Right ventricle myocardium superior (tissue), 1 donor: ENCODE results near the gene CRACDL. TPM values are rescaled to one million over a fixed set of nuclear protein-coding genes. Genes with fewer than 3 reads are reported as not detected.

Experiments
- ATAC-seq: fragments of 200-7000 bp; cut with Tn5 transposase; one replicate; pipeline ENCODE4 v1.9.1; 2020; ENCODE audit warnings: mild to moderate bottlenecking; ENCODE audit not compliant: poor library complexity
- DNase-seq: peaks from one replicate; pipeline ENCODE4 v3.0.0-alpha.2; 2020
- intact Hi-C: fragments of 100-400 bp; cut with DNase I; formaldehyde crosslinking; loops from one replicate; pipeline ENCODE4 v1.11.2; 2022
- total RNA-seq: library from RNA; stranded (reverse); fragmentation: NEBNext Ultra II Directional; extraction: Animal tissue kit (Norgen Biotek cat#: 25700); gene quantifications from one replicate; pipeline ENCODE4 v1.2.1, GENCODE V29; 2021
- donor health status: DM: no; HTN: yes; CAD: no; lungs with severe emphysema.

The CRACDL gene
- total RNA-seq, 1 donor from 2014 or later = 4.4 TPM

DNA sequence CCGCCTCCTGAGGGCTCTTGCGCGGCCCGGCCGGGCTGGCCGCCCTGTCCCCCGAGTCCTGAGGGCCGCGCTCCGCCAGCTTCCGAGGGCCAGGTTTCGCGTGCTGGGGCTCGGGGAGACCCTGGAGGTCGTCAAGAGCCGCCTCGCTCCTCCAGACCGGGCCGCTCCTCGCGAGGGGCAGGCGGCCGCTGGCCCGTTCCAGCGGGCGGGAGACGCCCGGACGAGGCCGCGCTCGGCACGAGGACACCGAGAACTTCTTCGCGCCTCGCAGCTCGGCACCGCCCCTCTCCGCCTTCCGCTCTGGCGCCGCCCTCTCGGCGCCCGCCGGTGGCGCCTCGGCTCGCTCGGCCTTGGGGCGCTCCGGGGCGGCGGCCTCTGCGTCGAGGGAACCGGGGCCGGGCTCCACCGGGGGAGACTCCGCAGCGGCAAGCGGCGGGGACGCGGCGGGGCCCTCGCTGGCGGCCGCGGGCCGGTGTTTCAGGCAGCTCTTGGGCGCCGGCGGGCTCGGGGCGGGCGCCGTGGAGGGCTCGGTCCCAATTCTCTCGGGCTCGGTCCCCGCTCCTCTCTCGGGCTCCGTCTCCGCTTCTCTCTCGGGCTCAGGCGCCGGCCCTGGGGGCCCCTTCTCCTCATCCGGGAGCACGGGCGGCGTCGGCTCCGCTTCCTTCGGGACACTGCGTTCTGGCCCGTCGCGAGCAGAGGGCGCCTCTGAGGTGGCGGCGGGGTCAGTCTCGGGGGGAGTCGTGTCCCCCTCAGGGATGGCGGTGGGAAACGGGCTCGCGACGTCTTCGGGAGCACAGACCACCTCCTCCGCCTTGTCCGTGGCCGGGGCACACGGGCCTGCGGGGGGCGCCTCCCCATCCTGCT lies 113.5 kb downstream of the CRACDL start:
- ATAC-seq = peak; percentile 87
- peak; percentile 80 for DNase-seq
- intact Hi-C loops = loop anchor here (10.0 kb wide), 1 partner anchor 88 kb away; the partner anchor contains the start of gene MGAT4A

DNA sequence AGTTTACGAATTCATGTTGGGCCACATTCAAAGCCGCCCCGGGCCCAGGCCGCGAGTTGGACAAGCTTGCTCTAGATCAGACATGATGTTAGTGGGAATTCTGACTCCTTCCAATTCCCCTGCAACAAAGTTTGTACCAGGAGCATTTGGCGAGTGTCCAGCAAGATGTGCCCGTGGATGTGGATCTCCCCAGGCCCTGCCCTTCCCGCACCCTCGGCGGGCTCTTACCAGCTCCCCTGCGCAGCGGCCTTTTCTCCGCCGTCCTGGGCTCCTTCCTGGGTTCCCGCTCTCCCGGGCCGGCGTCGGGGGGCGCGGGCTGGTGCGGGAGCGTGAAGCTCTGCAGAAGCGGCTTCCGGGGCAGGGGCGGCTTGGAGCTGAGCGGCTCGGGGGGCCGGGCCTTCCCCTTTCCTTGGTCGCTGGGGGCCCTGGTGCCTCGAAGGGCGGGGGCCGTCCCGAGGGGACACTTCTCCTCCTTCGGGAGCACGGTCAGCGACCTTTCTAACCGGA lies 114.3 kb downstream of the CRACDL start:
- ATAC-seq (no peak), DNase-seq (no peak)
- intact Hi-C loops = loop anchor here (10.0 kb wide), 1 partner anchor 87 kb away; the partner anchor contains the start of gene MGAT4A

DNA sequence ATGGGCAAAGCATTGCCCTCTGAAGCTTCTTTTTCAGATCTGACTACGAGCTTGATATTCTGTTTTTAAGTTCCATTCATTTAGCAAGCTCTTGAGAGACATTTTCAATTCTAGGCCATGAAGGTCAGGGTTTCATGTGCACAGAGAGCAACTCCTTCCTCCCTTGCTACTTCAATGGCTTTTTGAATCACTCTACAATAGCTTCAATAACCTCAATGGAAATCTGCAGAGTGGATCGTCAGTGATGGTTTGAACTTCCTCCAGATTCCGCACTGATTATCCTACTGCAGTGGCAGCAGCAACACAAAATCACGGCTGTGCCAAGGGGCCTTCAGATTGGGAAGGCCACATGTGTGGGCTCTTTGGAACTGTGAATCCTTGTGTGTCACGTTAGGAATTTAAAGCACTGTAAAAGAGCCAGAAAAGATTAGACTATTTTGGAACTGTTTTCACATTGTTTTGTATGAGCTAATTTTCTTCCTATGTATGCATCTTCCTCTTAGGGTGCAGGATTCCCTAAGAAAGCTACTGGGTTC lies 116.7 kb downstream of the CRACDL start:
- no peak for DNase-seq
- no peak for ATAC-seq
- intact Hi-C loops = no loop called here

DNA sequence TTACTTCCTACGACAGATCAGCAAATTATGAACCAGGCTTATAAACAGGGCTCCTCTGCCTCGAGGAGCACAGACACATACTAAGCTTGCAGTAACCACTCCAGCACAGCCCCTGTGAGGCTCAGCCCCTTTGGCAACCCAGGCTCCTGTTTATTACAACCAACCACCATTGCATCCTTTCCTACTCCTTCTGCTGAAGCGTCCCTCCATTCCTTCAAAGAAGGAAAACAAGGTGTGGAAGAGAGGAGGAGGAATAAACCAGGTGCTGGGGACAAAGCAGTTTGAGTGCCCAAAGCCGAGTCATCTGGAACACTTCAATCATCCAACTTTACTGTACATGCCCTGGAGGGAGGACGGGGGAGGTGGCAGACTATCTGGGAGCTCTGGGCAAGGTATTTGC lies 117.9 kb downstream of the CRACDL start:
- ATAC-seq (no peak), DNase-seq (no peak)
- intact Hi-C loops = no loop called here

DNA sequence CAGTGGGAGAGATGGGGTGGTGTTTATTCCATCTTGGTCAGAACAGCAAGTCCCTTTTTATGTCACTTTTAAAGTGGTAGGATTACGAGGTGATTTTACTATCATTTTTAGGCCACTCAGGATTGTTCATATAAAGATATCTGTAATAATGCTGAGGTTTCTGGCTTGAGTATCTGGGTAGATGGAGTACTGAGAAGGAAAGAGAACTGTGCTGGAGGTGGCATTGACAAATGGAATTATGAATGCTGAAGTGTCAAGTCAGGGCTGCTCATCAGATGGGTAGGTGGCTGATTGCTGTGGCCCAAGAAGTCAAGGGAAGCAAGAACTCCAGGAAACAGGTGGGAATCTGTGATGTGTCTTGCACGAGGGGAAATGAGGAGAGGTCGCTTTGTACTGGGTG lies 119.7 kb downstream of the CRACDL start:
- intact Hi-C loops = no loop called here
- ATAC-seq = no peak
- DNase-seq = no peak

DNA sequence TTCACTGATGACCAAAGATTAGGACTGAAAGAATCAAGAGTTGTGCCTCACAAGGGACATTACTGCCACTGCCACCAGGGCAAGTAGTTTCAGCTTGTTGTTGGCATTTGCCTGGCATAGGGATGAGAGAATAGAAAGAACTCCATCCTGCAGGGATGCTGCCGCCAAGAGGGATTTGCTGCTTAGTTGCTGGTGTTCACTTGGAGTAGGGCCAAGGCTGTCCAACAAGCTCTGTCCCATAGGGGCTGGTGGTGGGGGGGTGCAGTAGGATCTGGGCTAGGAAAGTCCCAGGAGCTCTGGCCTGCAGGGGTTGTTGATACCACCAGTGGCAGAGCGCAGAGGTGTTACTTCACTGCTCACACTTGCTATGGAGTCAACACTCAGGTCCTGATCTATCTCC lies 120.2 kb downstream of the CRACDL start:
- intact Hi-C loops = no loop called here
- ATAC-seq (no peak), DNase-seq (no peak)

DNA sequence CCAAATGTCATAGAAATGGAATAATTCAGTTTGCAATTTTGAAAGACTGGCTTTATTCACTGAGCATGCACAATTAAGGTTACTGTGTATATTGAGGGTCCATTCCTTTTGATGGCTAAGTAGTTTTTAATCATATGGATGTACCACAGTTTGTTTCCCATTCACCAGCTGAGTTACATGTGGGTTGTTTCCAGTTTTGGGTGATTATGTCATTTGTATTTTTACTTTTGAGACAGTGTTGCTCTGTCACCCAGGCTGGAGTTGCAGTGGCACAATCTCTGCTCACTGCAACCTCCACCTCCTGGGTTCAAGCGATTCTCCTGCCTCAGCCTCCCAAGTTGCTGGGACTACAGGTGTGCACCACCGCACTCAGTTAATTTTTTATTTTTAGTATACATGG lies 124.3 kb downstream of the CRACDL start:
- ATAC-seq (no peak), DNase-seq (no peak)
- intact Hi-C loops = no loop called here

DNA sequence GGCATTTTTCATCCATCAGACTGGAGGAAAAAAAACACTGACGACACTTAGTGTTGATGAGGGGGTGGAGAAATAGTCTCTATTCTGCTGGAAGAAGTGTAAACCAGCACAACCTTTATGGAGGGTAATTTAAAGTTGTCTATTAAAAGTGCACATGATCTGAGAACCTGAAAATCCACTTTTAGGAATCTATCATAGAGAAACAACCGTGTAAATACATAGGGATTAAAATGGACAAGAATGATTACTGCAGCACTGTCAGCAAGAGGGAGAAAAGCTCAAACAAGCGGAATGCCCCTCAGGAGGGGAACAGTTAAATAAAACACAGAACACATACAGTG lies 125.5 kb downstream of the CRACDL start:
- DNase-seq (no peak), ATAC-seq (no peak)
- intact Hi-C loops = no loop called here

DNA sequence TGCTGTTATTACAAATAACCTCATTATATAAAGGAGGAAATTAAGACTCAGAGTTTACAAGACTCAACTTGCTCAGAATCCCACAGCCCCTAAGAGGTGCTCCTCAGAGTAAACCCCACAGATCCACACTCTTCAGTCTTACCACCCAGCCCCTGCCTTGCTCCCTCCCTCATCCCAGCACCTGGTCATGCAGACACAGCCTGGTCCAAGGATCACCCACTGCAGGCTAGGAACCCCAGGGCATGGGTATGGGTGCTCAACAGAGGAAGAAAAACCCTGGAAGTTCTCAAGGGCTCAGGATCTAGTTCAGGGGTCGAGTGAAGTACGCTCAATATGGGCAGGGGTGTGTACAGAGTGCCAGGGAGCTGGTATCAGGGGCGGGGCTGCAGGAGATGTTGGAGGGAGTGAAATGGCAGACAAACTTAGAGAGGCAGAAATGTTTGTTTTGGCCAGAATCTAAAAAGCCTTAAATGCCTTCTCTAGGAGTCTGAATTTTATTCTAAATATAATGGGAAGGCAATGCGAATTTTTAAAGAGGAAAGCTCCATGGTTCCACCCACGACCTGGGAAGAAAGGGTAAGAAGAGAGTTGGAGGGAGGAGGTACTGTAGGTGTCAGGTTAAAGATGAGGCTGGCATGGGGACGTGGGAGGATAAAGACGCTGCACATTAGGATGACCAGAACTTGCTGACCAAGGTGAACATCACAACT lies 126.0 kb downstream of the CRACDL start:
- intact Hi-C loops = no loop called here
- ATAC-seq (no peak), DNase-seq (no peak)

DNA sequence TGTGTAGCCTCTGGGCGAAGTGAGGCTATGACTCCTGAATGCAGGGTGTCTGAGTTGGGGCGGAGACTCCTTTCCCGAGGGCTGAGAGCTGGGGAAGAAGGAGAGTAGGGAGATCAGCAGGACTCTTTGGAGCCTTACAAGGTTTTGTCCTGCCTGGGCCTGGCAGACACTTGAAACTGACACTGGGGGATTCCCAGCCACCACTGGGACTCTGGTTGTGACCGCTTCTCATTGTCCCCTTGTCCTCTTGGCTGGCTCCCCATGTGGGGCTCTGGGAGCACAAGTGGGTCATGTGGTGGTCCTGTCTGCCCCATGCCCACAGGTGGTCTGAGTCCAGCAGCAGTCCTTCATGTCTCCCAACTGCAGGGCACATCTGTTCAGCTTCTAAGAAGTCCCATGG lies 126.9 kb downstream of the CRACDL start:
- ATAC-seq (no peak), DNase-seq (no peak)
- intact Hi-C loops = no loop called here

DNA sequence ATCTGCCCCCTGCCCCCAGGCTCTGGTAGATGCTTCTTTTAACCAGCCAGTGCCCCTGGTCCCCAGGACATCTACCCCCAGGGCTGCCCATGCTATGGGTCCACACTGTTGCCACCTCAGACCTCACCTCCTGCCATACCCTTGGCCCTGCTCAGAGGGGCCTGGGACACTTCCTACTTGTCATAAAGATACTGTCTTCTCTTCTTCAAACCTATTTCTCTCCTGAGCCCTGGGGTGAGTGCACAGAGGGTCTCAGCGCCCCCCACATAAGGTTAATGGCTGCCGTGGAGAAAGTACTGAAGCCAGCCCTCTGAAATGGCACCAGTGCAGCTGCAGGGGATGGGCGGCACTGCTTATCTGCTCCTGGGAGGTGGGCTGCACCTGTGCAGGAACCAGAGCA lies 127.5 kb downstream of the CRACDL start:
- DNase-seq (no peak), ATAC-seq (no peak)
- intact Hi-C loops = no loop called here

DNA sequence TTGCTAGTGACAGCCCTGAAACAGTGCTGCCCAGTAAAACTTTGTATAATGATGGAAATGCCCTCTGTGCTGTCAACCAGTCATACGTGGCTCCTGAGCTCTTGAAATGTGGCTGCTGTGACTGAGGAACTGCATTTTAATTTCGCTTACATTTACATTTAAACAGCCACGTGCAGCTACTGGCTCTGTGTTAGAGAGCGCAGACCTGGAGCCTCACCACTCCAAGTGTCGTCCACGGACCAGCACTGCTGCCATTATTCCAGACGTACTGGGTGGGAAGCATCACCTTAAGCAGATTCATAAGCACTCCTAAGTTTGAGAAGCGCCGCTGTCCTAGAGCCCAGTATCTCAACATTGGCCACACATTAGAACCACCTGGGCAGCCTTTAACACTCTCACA lies 128.1 kb downstream of the CRACDL start:
- intact Hi-C loops = no loop called here
- DNase-seq (no peak), ATAC-seq (no peak)

DNA sequence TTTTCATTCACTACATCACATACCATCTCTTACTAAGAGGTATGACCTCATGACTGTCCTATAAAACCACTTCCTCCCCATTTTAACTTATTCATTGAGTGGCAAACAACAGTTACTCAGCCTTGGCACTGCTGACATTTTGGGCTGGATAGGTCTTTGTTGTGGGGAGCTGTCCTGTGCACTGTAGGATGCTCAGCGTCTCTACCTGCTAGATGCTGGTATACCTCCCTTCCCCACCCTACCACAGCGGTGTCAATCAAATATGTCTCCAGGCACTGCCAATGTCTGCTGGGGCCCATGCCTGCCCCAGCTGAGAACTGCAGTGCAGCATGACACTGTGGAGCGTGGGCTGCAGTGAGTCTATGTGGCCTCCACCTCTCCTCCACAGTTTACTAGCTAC lies 128.8 kb downstream of the CRACDL start:
- no peak for ATAC-seq
- intact Hi-C loops = no loop called here
- no peak for DNase-seq

DNA sequence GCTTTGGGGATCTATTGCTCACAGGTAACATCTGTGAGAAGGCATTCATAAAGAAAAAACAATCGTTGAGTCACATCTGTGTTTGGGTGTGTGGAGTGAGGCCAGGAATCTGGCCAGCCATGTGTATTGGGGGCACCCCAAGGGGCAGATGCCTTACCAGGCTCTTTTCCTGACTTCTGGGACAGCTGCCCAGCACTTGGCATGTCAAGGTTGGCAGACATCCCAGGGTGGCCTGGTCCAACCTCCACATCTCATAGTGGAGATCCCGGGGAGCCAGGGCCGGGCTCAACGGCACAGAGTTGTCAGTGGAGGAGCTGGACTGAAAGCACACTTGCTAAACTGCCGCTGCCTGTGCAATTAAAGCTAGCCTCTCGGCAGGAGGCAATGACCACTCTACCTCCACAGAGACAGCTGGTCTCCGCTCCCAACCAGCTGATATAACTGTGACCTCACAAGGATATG lies 129.8 kb downstream of the CRACDL start:
- ATAC-seq (peak; percentile 94), DNase-seq (peak; percentile 87)
- intact Hi-C loops = no loop called here

DNA sequence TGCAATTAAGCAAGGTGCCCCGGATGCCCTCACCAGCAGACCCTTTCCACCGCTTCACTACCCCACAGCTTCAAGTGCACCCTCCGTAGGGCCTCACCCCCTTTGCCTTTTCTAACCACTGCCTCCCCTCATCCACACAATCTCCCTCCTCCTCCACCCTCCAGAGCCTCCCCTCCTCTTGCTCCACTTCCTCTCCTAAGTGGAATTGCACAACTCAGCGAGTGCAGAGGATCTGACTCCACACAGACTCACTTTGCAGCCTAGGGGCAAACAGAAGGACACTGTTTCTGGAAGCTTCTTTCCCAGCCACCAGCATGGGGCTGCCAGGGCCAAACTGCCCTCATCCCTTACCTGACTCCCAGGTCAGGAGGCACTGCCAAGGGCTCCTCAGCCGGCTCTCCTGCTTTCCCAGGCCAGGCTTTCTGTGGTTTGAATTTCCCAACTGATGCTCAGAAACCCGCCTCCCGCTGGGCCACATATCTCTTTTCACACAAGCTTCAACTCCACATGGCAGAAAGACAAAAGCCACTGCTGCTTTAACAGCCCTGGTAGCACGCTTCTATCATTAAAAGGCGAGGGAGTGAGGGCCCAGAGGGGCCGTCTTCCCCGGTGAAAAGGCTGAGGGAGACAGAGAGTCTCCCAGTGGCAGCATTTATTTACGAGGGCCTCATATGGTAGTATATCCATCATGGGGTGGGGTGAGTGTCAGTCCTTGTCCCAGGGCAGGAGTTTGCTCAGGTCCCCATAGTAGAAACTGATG lies 130.4 kb downstream of the CRACDL start:
- intact Hi-C loops = no loop called here

DNA sequence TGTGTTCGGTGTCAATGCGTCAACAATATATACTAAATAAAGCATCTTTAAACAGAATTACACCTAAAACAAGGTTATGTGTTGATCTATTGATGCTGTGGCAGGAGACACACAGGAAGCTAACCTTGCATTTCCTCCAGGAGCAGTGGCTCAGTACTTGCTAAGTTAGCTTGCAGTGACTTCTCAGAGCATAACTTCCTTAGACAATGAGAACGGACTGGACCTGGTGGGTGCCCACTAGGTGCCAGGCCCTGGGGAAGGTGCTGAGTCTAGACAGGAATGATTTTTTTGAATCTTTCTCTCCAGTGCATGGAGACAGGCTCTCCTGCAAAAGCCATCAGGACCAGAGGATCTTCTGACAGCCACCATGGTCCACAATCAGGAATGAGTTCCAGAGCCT lies 131.3 kb downstream of the CRACDL start:
- intact Hi-C loops = no loop called here
- ATAC-seq = no peak
- no peak for DNase-seq

More for the DNA sequence above, 130.4 kb downstream of the CRACDL start:
- ATAC-seq (peak; percentile 73), DNase-seq (no peak)

DNA sequence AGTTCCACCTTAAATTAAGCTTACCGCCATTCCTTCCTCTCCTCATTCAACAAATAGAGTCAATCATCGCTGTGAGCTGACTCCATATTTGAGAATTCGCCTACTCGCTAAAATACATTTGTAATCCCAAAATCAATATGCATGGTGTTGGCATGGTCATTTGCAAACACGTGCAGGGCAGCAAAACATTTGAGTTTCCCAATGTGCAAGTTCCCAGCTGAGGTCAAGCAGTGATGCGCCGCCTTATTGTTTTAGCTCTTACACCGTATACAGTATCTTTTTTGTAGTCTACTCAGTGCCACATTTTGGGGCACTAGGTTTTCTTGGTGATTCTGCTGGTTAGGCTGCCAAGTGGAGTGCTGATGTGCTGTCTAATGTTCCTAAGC lies 131.8 kb downstream of the CRACDL start:
- ATAC-seq (no peak), DNase-seq (no peak)
- intact Hi-C loops = no loop called here

DNA sequence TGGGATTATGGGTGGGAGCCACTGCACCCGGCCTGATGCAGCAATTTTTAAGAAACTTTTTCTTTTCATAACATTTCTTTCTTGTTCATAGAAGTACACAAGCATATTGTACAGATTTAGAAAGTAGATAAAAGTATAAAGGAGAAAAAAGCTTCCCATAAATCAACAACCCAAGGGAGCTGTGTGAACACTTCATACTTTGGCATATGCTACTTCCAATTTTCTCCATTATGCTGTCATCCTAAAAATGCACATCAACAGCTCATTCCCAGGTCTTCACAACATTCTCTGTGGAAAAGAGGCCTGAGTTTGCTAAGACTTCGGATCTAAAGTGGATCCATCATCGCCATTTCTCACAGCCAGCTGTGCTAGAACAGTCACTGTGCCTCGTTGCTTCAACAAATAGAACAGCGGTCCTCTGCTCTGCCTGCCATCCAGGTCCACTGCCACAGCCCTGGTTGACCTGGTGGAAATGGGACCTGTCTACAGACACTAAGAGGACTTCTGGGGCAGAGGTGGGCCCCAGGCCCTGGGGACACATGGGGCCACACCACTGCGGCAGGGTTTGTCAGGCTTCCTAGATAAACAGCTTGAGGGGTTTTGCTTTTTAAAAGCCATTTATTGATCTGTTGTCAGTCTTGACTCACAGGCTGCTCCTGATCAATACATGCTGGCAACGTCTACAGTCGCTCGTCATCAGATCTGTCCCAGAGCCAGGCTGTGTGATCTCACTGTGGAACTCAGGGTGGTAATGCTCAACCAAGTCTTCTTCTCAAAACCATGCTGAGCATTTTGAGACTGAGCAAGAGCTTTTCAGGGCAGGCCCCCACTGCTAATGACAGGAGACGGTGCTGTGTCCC lies 132.4 kb downstream of the CRACDL start:
- no peak for DNase-seq
- no peak for ATAC-seq
- intact Hi-C loops = no loop called here
